HEK293T (cell line): ENCODE data around the gene APPL2.
"Not testable (repeated sequence)": the region's sequence is repeated elsewhere in the genome, so short reads cannot be mapped to it uniquely, and the experiment has no call there.

Experiments
- CTCF ChIA-PET: fragments of 350-600 bp; formaldehyde crosslinking; extraction: SDS; loops from one replicate; lab custom pipeline; 2021; ENCODE audit warnings: antibody characterized with exemption, inconsistent platforms; lab: Yijun Ruan, JAX
- POLR2A ChIA-PET: fragments of 350-600 bp; formaldehyde crosslinking; extraction: SDS; loops from one replicate; lab custom pipeline; 2020; ENCODE audit warnings: antibody characterized with exemption, inconsistent platforms; lab: Yijun Ruan, JAX
- DNase-seq: peaks from one replicate; pipeline ENCODE4 v3.0.0; 2012; ENCODE audit warnings: mixed read lengths; ENCODE audit errors: extremely low spot score
- ARNT ChIP-seq: fragments of 450-650 bp; IDR thresholded peaks from 2 replicates; pipeline ENCODE4 v1.6.1; 2017; ENCODE audit warnings: mild to moderate bottlenecking
- BHLHE40 ChIP-seq: fragments of 450-650 bp; IDR thresholded peaks from 2 replicates; pipeline ENCODE4 v1.6.1; 2016; ENCODE audit warnings: mild to moderate bottlenecking, moderate library complexity, borderline replicate concordance
- CTBP1 ChIP-seq: fragments of 450-650 bp; IDR thresholded peaks from 2 replicates; pipeline ENCODE4 v1.6.1; 2016; ENCODE audit warnings: borderline replicate concordance
- ELF4 ChIP-seq: fragments of 450-650 bp; IDR thresholded peaks from 2 replicates; pipeline ENCODE4 v1.6.1; 2017; ENCODE audit warnings: antibody characterized with exemption
- FOXA1 ChIP-seq: fragments of 450-650 bp; IDR thresholded peaks from 2 replicates; pipeline ENCODE4 v1.6.1; 2016; ENCODE audit warnings: mild to moderate bottlenecking
- FOXK2 ChIP-seq: fragments of 450-650 bp; IDR thresholded peaks from 2 replicates; pipeline ENCODE4 v1.6.1; 2016; ENCODE audit warnings: mild to moderate bottlenecking
- FOXM1 ChIP-seq: fragments of 450-650 bp; IDR thresholded peaks from 2 replicates; pipeline ENCODE4 v1.6.1; 2017; ENCODE audit warnings: mild to moderate bottlenecking, borderline replicate concordance
- HDGF ChIP-seq: fragments of 450-650 bp; IDR thresholded peaks from 2 replicates; pipeline ENCODE4 v1.6.1; 2017; ENCODE audit warnings: antibody characterized with exemption, borderline replicate concordance
- L3MBTL2 ChIP-seq: fragments of 450-650 bp; conservative IDR thresholded peaks from 2 replicates; pipeline ENCODE4 v1.6.1; 2016; ENCODE audit warnings: mild to moderate bottlenecking
- LEF1 ChIP-seq: fragments of 450-650 bp; IDR thresholded peaks from 2 replicates; pipeline ENCODE4 v1.6.1; 2017; ENCODE audit warnings: mild to moderate bottlenecking, borderline replicate concordance
- NFRKB ChIP-seq: fragments of 450-650 bp; IDR thresholded peaks from 2 replicates; pipeline ENCODE4 v1.6.1; 2016; ENCODE audit warnings: mild to moderate bottlenecking, moderate library complexity
- PKNOX1 ChIP-seq: fragments of 450-650 bp; IDR thresholded peaks from 2 replicates; pipeline ENCODE4 v1.6.1; 2016
- SP1 ChIP-seq: fragments of 450-650 bp; IDR thresholded peaks from 2 replicates; pipeline ENCODE4 v1.6.1; 2017
- SUZ12 ChIP-seq: fragments of 450-650 bp; IDR thresholded peaks from 2 replicates; pipeline ENCODE4 v1.6.1; 2016; ENCODE audit warnings: mild to moderate bottlenecking
- TARDBP ChIP-seq: fragments of 450-650 bp; IDR thresholded peaks from 2 replicates; pipeline ENCODE4 v1.6.1; 2016
- ZNF384 ChIP-seq: fragments of 450-650 bp; IDR thresholded peaks from 2 replicates; pipeline ENCODE4 v1.6.1; 2016

Gene APPL2

DNA sequence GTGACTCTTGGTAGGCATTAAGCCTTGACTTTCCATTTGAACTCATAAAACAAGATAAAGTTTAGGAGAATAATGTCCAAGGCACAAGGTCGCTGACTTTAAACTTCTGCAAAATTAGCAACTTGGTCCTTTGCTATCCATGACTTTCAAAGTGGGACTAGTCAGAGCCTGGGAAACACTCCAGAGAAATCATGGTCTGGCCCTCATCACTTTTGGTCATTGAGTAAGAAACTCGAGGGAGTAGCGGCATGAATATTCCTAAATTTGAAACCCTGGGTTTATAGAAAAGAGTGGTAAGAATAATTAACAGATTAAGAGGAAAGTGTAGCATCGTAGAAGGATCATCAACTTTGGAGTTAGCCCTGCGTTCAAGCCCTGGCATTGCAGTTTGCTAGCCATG lies 16.9 kb upstream of the APPL2 start:
- POLR2A ChIA-PET, result interaction anchor here (1.6 kb wide), 1 partner anchor 17 kb away, joined by 6 read pairs; the partner anchor contains the start of gene APPL2
- TF ChIP-seq BHLHE40, result no peak
- CTCF ChIA-PET, result no interaction called here
- no peak for DNase-seq

GRCh38 chr12:105245776-105246427 lies 9.9 kb upstream of the APPL2 start:
- CTCF ChIA-PET, DNase-seq, POLR2A ChIA-PET: not testable (repeated sequence)

DNA sequence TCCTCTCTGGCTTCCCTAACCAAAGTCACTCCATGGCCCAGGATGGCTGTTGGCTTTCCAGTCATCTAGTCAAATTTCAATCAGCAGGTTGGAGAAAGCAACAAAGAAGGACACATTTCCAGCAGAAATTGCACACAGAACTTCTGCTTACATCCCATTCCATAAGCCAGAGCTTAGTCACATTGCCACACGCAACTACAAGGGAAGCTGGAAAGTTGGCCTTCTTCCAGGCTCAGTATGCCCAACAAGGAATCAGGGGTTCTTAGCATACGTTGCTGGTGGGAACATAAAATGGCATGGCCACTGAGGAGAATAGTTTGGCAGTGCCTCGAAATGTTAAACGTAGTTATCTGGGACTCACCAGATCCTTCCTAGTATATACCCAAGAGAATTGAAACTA lies 9.3 kb upstream of the APPL2 start:
- ChIA-PET CTCF (no interaction called here), POLR2A (no interaction called here)
- TF ChIP-seq BHLHE40 (no peak), NFRKB (no peak), CTBP1 (no peak), TARDBP (no peak)
- no peak for DNase-seq

GRCh38 chr12:105240228-105240627 lies 4.3 kb upstream of the APPL2 start:
- DNase-seq, result no peak
- ChIA-PET CTCF (no interaction called here), POLR2A (no interaction called here)
- TF ChIP-seq HDGF, result no peak
- no peak for TF ChIP-seq FOXM1
- no peak for TF ChIP-seq BHLHE40
- TF ChIP-seq FOXK2, result no peak
- TF ChIP-seq SP1, result no peak
- TF ChIP-seq ARNT, result no peak
- TF ChIP-seq L3MBTL2, result no peak

DNA sequence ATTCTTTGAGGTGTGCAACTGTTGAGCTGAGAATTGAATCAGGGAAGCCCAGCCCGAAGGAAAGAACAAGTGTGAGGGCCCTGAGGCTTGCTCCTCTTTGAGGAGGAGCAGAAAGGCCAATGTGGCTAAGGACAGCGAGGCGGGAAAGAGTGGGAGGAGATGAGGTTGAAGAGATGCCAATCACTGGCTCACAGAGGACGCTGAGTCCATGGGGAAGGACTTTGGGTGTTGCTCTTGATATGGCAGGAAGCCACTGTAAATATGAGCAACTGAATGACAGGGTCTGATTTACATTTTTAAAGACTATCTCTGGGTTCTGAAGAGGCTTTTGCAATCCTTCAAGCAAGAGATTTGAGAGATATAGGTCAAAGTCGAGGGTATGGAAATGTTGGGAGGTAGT lies 3.3 kb upstream of the APPL2 start:
- POLR2A ChIA-PET, result no interaction called here
- CTCF ChIA-PET, result no interaction called here
- DNase-seq, result no peak
- TF ChIP-seq ARNT, result no peak
- no peak for TF ChIP-seq FOXA1
- no peak for TF ChIP-seq BHLHE40
- TF ChIP-seq FOXK2, result no peak
- TF ChIP-seq LEF1, result no peak

DNA sequence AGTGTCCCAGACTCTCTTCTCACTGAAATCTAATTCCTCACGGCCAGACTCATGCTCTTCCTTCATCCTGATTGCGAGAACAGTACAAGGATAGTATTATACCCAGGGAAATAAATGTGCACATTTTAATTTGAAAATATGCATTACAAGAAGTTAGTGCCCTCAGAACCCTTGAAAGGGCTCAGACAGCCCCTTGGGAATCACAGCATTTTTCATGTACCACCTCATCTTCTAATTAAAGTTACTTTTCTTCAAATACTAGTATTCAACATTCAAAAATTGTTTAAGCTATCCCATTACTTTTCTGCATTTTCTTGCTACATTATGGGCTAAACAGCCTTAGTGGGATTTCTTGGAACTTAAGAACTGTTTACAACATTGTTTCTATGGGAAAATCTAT lies 1.7 kb upstream of the APPL2 start:
- ChIA-PET POLR2A (no interaction called here), CTCF (no interaction called here)
- TF ChIP-seq LEF1 (no peak), TARDBP (no peak), L3MBTL2 (no peak), NFRKB (no peak), FOXM1 (no peak), FOXA1 (no peak)
- no peak for DNase-seq

DNA sequence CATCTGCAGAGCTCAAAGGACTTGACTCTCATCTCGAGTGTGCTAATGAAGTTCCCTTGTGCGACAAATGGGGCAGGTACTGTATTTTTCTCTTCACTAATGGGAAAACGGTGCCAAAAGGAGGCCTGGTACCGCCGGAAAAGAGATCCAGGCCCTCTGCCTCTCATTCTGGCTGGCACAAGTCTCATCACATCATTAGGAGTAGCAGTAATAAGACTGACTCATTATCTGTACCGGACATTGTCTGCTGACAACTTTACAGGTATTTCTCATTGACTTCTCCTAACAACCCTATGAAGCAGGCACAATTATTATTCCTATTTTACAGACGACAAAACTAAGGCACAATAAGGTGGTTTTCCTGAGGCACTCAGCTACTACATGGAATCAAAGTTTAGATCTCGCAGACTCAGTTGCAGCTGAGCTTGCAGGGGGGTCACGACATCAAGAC lies 668 bp downstream of the APPL2 start:
- TF ChIP-seq TARDBP (no peak), L3MBTL2 (no peak), PKNOX1 (no peak), FOXM1 (no peak), LEF1 (no peak), FOXA1 (no peak), FOXK2 (no peak), ARNT (no peak), CTBP1 (no peak), ZNF384 (no peak), NFRKB (no peak), HDGF (no peak), SUZ12 (no peak), ELF4 (no peak), SP1 (no peak), BHLHE40 (no peak)
- ChIA-PET POLR2A (interaction anchor here (0.9 to 2.0 kb wide), 10 partner anchors 11 to 144 kb away, joined by 3 to 15 read pairs (median 6); no protein-coding TSS in a partner anchor), CTCF (interaction anchor here (1.1 kb wide), 1 partner anchor 11 kb away, joined by 4 read pairs; no protein-coding TSS in a partner anchor)
- no peak for DNase-seq

DNA sequence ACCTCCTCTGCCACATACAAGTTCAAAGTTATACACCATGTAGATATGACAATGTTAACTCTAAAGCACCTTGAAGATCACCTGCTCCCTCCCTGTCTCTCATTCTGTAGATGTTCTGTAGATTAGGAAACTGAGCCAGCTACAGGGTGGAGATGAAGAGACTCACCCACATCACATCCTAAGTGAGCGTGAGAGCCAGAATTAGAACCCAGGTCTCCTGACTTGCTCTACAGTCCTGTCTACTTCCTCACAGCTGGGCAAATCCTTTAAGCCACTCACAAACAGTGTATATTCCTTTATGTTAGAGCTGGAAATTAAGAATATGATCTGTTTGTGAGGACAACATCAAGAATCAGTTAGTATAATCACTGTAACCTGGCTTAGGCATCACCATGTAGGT lies 1.8 kb downstream of the APPL2 start:
- TF ChIP-seq FOXM1, result no peak
- no peak for TF ChIP-seq HDGF
- no peak for TF ChIP-seq SP1
- TF ChIP-seq LEF1, result no peak
- TF ChIP-seq FOXK2, result no peak
- POLR2A ChIA-PET, result no interaction called here
- CTCF ChIA-PET, result no interaction called here
- DNase-seq, result no peak
